Gastroesophageal sphincter (tissue), 3 donors: Measurements from ENCODE around the gene OR4L1.

Source experiments
- EP300 ChIP-seq: sonication (generic); formaldehyde crosslinking; IDR thresholded peaks from one replicate; pipeline ENCODE4 v1.6.1; 2017; ENCODE audit warnings: antibody characterized with exemption, mild to moderate bottlenecking
- POLR2A ChIP-seq, 2 donors: fragments of 450-650 bp; IDR thresholded peaks; one replicate each; pipeline ENCODE4 v1.6.1; 2017; ENCODE audit warnings: antibody characterized with exemption in 2 of 2, mild to moderate bottlenecking in 2 of 2, moderate library complexity in 1 of 2
- TF ChIP-seq, protein P1 (sequence below), 4 experiments: fragments of 200-600 bp in 2 of 4; fragments of 450-650 bp in 2 of 4; sonication (generic) in 1 of 4; IDR thresholded peaks; one replicate each; pipeline ENCODE4 v1.5.1; 2017 to 2019; ENCODE audit warnings: antibody characterized with exemption in 4 of 4, mild to moderate bottlenecking in 2 of 4, moderate library complexity in 2 of 4

DNA sequence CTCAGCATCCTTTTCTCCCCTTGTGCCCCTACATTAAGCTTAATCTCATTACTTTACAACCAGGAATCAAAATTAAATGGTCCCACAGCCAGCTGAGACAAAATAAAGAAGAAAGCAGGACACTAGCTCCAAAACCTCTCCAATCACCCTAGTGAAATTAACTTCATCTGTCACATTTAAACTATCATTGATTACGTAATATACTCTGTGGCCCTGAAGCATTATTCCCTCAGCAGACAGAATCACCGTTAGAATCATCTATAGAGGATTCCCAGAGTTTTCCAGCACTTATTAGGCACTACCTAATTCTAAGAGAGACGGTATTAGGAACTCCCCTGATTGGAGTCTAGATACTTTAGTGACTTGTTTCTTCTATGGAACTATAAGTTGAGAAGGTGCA is 50.6 kb downstream of the OR4L1 start, which contains the start of gene OR4K17:
- TF ChIP-seq, protein P1, sequence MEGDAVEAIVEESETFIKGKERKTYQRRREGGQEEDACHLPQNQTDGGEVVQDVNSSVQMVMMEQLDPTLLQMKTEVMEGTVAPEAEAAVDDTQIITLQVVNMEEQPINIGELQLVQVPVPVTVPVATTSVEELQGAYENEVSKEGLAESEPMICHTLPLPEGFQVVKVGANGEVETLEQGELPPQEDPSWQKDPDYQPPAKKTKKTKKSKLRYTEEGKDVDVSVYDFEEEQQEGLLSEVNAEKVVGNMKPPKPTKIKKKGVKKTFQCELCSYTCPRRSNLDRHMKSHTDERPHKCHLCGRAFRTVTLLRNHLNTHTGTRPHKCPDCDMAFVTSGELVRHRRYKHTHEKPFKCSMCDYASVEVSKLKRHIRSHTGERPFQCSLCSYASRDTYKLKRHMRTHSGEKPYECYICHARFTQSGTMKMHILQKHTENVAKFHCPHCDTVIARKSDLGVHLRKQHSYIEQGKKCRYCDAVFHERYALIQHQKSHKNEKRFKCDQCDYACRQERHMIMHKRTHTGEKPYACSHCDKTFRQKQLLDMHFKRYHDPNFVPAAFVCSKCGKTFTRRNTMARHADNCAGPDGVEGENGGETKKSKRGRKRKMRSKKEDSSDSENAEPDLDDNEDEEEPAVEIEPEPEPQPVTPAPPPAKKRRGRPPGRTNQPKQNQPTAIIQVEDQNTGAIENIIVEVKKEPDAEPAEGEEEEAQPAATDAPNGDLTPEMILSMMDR (IDR thresholded peaks at IDR 0.05), result no peak
- no peak for TF ChIP-seq EP300
- TF ChIP-seq POLR2A (IDR thresholded peaks at IDR 0.05), result no peak
